SK-N-MC (cell line): ENCODE results near the gene LARP6.

Experiments
- DNase-seq: peaks from one replicate; pipeline ENCODE4 v3.0.0-alpha.2; 2011; ENCODE audit warnings: low read depth, low spot score
- H3K27ac ChIP-seq: fragments of 200-600 bp; sonication (generic); 2 replicates; pipeline ENCODE4 v1.5.1; 2016; ENCODE audit warnings: mixed run types
- H3K36me3 ChIP-seq: fragments of 200-600 bp; sonication (generic); 2 replicates; pipeline ENCODE4 v1.6.1; 2017; ENCODE audit warnings: antibody characterized with exemption, low read length, mixed read lengths; ENCODE audit not compliant: insufficient read depth
- H3K4me3 ChIP-seq: fragments of 200-600 bp; sonication (generic); 2 replicates; pipeline ENCODE4 v1.5.1; 2016
- H3K9ac ChIP-seq: fragments of 200-600 bp; sonication (generic); 2 replicates; pipeline ENCODE4 v1.8.0; 2017; ENCODE audit warnings: mixed run types, mixed read lengths; ENCODE audit not compliant: insufficient read length
- H3K9me3 ChIP-seq: fragments of 200-600 bp; sonication (generic); 2 replicates; pipeline ENCODE4 v1.6.1; 2017; ENCODE audit warnings: low read depth, mild to moderate bottlenecking, antibody characterized with exemption, low read length, moderate library complexity, mixed read lengths
- EZH2 ChIP-seq: fragments of 200-600 bp; sonication (generic); IDR thresholded peaks from one replicate; pipeline ENCODE4 v1.6.1; 2017; ENCODE audit warnings: antibody characterized with exemption
- FOXP2 ChIP-seq: optimal IDR thresholded peaks from 2 replicates; pipeline ENCODE3; 2011; ENCODE audit warnings: mild to moderate bottlenecking, moderate library complexity; ENCODE audit not compliant: insufficient read depth; ENCODE audit errors: extremely low read length, control extremely low read depth
- POLR2AphosphoS5 ChIP-seq: IDR thresholded peaks from 2 replicates; pipeline ENCODE4 v1.6.1; 2012; ENCODE audit warnings: mild to moderate bottlenecking, low read depth, low read length, borderline replicate concordance

The LARP6 gene

GRCh38 chr15:70855764-70856163 is 1.8 kb upstream of the LARP6 start:
- no peak for TF ChIP-seq POLR2AphosphoS5
- TF ChIP-seq FOXP2: no peak
- no peak for TF ChIP-seq EZH2
- Histone ChIP-seq H3K27ac (peak overlapping the region; percentile 49; the same call in 1 of the 2 replicates), H3K9ac (no peak overlapping the region), H3K36me3 (peaks cover 12% of the 10 kb centered on the region; the same call in 1 of the 2 replicates), H3K4me3 (no peak overlapping the region), H3K9me3 (no peaks in the 10 kb centered on the region)
- no peak for DNase-seq

- Histone ChIP-seq H3K36me3 (peaks cover 20% of the 10 kb centered on the region; the same call in 1 of the 2 replicates), H3K9me3 (no peaks in the 10 kb centered on the region), H3K9ac (peak overlapping the region; percentile 82), H3K4me3 (peak overlapping the region; percentile 86), H3K27ac (no peak overlapping the region)
- no peak for DNase-seq
- no peak for TF ChIP-seq POLR2AphosphoS5
- TF ChIP-seq FOXP2: no peak
- TF ChIP-seq EZH2: no peak
Observed at GRCh38 chr15:70854666-70854976, 664 bp upstream of the LARP6 start.

GRCh38 chr15:70853318-70853972 is 512 bp downstream of the LARP6 start:
- Histone ChIP-seq H3K9me3 (no peaks in the 10 kb centered on the region), H3K36me3 (peaks cover 20% of the 10 kb centered on the region; the same call in 1 of the 2 replicates), H3K27ac (no peak overlapping the region), H3K9ac (peak overlapping the region; percentile 79), H3K4me3 (peak overlapping the region; percentile 86)
- no peak for DNase-seq
- TF ChIP-seq EZH2 (no peak), FOXP2 (no peak), POLR2AphosphoS5 (no peak)

- no peak for TF ChIP-seq POLR2AphosphoS5
- no peak for TF ChIP-seq EZH2
- TF ChIP-seq FOXP2: no peak
- Histone ChIP-seq H3K9me3 (no peaks in the 10 kb centered on the region), H3K36me3 (peaks cover 20% of the 10 kb centered on the region; the same call in 1 of the 2 replicates), H3K27ac (no peak overlapping the region), H3K4me3 (peak overlapping the region; percentile 86), H3K9ac (peak overlapping the region; percentile 79)
- no peak for DNase-seq
Observed at GRCh38 chr15:70852501-70853317, 1.2 kb downstream of the LARP6 start.

GRCh38 chr15:70851889-70852288 is 2.1 kb downstream of the LARP6 start:
- H3K27ac ChIP-seq: no peak overlapping the region
- TF ChIP-seq FOXP2: no peak
- no peak for TF ChIP-seq POLR2AphosphoS5
- TF ChIP-seq EZH2: no peak
- no peaks in the 10 kb centered on the region for H3K9me3 ChIP-seq
- H3K9ac ChIP-seq: no peak overlapping the region
- H3K4me3 ChIP-seq: no peak overlapping the region
- no peak for DNase-seq
- peaks cover 20% of the 10 kb centered on the region; the same call in 1 of the 2 replicates for H3K36me3 ChIP-seq

- H3K9me3 ChIP-seq: no peaks in the 10 kb centered on the region
- H3K27ac ChIP-seq: no peak overlapping the region
- DNase-seq: no peak
- no peak for TF ChIP-seq FOXP2
- H3K36me3 ChIP-seq: peaks cover 8% of the 10 kb centered on the region; the same call in 1 of the 2 replicates
- H3K9ac ChIP-seq: no peak overlapping the region
- no peak overlapping the region for H3K4me3 ChIP-seq
Observed at GRCh38 chr15:70845602-70846360, 8.2 kb downstream of the LARP6 start.

GRCh38 chr15:70837476-70837875 is 16.5 kb downstream of the LARP6 start:
- Histone ChIP-seq H3K36me3 (peaks cover 26% of the 10 kb centered on the region), H3K9ac (no peak overlapping the region)
- TF ChIP-seq FOXP2 (no peak), EZH2 (no peak), POLR2AphosphoS5 (no peak)

GRCh38 chr15:70835841-70836240 is 18.1 kb downstream of the LARP6 start:
- no peak for TF ChIP-seq FOXP2
- no peak for TF ChIP-seq EZH2
- TF ChIP-seq POLR2AphosphoS5: no peak
- H3K36me3 ChIP-seq: peaks cover 38% of the 10 kb centered on the region
- H3K9me3 ChIP-seq: no peaks in the 10 kb centered on the region
- no peak overlapping the region for H3K27ac ChIP-seq
- no peak for DNase-seq
- H3K9ac ChIP-seq: no peak overlapping the region
- H3K4me3 ChIP-seq: no peak overlapping the region

More at GRCh38 chr15:70837476-70837875, 16.5 kb downstream of the LARP6 start:
- no peak for DNase-seq
- H3K4me3 ChIP-seq: no peak overlapping the region
- no peak overlapping the region for H3K27ac ChIP-seq
- H3K9me3 ChIP-seq: no peaks in the 10 kb centered on the region
